ENCODE measurements around the gene SLC24A3.

- no peak for TF ChIP-seq CTCF (conservative IDR thresholded peaks at IDR 0.05; ENCODE audit: low read length)
- no peak for TF ChIP-seq EZH2phosphoT487 (IDR thresholded peaks at IDR 0.05; ENCODE audit: borderline replicate concordance)
Observed at GRCh38 chr20:19619904-19620430, 407.5 kb downstream of the SLC24A3 start.
